Psoas muscle (tissue), 8 donors: ENCODE results near the gene LIN7B. TPM values are rescaled to one million over a fixed set of nuclear protein-coding genes. Genes with fewer than 3 reads are reported as not detected.

Source experiments
- ATAC-seq, 4 donors: fragments of 200-7000 bp; cut with Tn5 transposase; one replicate each; pipeline ENCODE4 v1.9.1; 2020; ENCODE audit warnings: moderate library complexity in 3 of 4, mild to moderate bottlenecking in 2 of 4
- DNase-seq, 2 donors: peaks; one replicate each; pipeline ENCODE4 v3.0.0-alpha.2; 2020
- H3K27ac ChIP-seq: fragments of 200-600 bp; one replicate; pipeline ENCODE4 v1.8.0; 2022
- H3K27me3 ChIP-seq, 3 donors: fragments of 200-600 bp in 1 of 3; one replicate each; pipeline versions ENCODE4 v1.6.1 to v1.8.0; 2013 to 2022; ENCODE audit warnings: low read length in 2 of 3, mild to moderate bottlenecking in 2 of 3, moderate library complexity in 1 of 3; ENCODE audit not compliant: insufficient read depth in 3 of 3
- H3K36me3 ChIP-seq, 2 donors: fragments of 200-600 bp in 1 of 2; one replicate each; pipeline versions ENCODE4 v1.6.1 to v1.8.0; 2013 to 2022; ENCODE audit warnings: low read depth in 1 of 2, mild to moderate bottlenecking in 1 of 2, moderate library complexity in 1 of 2; ENCODE audit not compliant: insufficient read depth in 1 of 2
- H3K4me1 ChIP-seq: fragments of 200-600 bp; one replicate; pipeline ENCODE4 v1.8.0; 2022
- H3K4me3 ChIP-seq: fragments of 200-600 bp; one replicate; pipeline ENCODE4 v1.8.0; 2022; ENCODE audit warnings: mild to moderate bottlenecking
- H3K9me3 ChIP-seq: fragments of 200-600 bp; one replicate; pipeline ENCODE4 v1.8.0; 2022
- WGBS, 3 donors: extraction: QIAGEN DNeasy Blood & Tissue Kit; methylation state at CpG; one replicate each; pipeline versions ENCODE4 v1.1.6 to v1.1.7; 2013; 5-methylcytosine and 5-hydroxymethylcytosine counted together
- intact Hi-C, 2 donors: fragments of 100-400 bp; cut with DNase I; formaldehyde crosslinking; loops; one replicate each; pipeline versions ENCODE4 v1.11.0 to v1.14.2; 2022
- polyA plus RNA-seq, 3 donors: library from polyadenylated mRNA; stranded (reverse); fragments of 200-250 nt; gene quantifications; one replicate each; pipeline ENCODE4 v1.2.3, GENCODE V29; 2013
- total RNA-seq, 4 donors: library from RNA; stranded (reverse); fragmentation: NEBNext Ultra II Directional in 2 of 4; extraction: Animal tissue kit (Norgen Biotek cat#: 25700) in 2 of 4; gene quantifications; one replicate each; pipeline versions ENCODE4 v1.2.1 to v1.2.4, GENCODE V29; 2021 to 2023
- TF ChIP-seq, protein P1 (sequence below): fragments of 200-600 bp; IDR thresholded peaks from one replicate; pipeline ENCODE4 v1.8.0; 2022; ENCODE audit warnings: antibody characterized with exemption
- donor health status: healthy with polysubstance abuse.
- donor health status: DM: no; HTN: no; CAD: no; lungs with moderate emphysema.
- donor health status: Bipolar disorder and iron deficiency.
- donor health status: healthy.
- donor health status: DM: yes; HTN: yes; CAD: no.
- donor health status: DM: no; HTN: no; CAD: no.
- donor health status: DM: no; HTN: no; CAD: no.
- donor health status: DM: yes; HTN: yes; CAD: no.

LIN7B gene
- total and polyA plus RNA-seq, 7 donors = 11.8 to 27.9 (median 17.0) TPM

DNA sequence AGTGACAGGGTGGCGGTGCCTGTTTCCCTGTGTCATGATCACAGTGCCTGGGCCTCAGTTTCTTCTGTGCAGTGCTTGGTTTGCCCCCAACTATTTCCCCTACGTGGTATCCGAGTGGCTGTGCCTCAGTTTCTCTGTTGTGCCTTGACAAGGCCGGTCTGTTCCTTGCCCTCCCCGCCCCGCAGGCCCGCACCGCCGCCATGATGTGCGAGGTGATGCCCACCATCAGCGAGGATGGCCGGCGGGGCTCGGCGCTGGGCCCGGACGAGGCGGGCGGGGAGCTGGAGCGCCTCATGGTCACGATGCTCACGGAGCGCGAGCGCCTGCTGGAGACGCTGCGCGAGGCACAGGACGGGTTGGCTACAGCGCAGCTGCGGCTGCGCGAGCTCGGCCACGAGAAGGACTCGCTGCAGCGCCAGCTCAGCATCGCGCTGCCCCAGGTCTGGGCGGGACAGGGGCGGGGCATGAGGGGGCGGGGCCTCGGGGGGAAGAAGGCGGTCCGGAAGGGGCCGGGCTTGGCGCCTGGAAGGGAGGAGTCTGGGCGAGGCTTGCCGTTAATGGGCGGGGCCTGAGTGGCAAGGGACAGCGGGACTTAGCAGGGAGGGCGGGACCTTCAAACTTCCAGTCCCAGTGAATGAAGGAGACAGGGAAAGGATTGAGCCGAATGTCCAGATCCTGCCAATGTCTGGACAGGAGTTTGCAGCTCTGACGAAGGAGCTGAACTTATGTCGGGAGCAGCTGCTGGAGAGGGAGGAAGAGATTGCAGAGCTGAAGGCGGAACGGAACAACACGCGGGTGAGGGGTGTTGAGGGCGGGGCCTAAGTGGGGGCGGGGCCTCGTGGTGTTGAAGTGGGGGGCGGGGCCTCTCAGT lies 13.7 kb downstream of the LIN7B start:
- WGBS, 3 donors = 2 to 3% (median 3%) methylated on average over 51 to 63 of the region's 63 CpGs

DNA sequence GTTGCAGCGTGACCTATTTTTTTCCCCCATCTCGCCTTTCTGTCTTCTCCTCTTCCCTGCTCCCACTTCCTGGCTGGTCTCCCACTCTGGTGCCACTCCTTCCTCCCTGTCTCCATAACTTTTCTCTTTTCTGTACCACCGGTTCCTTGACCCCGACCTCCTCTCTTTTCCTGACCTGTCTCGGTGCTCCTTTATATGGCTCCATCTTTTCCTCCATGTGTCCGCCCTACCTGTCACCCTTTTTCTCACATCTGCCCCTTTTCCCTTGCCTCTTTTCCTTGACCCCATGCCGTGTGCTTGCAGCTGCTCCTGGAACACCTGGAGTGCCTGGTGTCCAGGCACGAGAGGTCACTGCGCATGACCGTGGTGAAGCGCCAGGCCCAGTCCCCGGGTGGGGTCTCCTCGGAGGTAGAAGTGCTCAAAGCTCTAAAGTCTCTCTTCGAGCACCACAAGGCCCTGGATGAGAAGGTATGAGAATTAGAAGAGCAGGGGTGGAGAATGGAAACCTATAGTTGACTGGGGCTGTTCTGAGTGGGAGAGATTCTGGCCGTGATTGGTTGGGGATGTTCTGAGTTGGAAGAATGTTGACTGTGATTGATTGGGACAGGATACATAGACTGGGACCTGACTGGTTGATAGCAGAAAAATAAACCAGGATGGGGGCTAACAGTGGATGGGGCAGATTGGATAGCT lies 14.5 kb downstream of the LIN7B start:
- no peak for DNase-seq
- Histone ChIP-seq H3K9me3 (no peaks in the 10 kb centered on the region), H3K36me3 (no peaks in the 10 kb centered on the region), H3K27ac (peak overlapping the region; percentile 27), H3K27me3 (no peaks in the 10 kb centered on the region), H3K4me1 (peaks cover 14% of the 10 kb centered on the region), H3K4me3 (peak overlapping the region; percentile 33)
- TF ChIP-seq, protein P1, sequence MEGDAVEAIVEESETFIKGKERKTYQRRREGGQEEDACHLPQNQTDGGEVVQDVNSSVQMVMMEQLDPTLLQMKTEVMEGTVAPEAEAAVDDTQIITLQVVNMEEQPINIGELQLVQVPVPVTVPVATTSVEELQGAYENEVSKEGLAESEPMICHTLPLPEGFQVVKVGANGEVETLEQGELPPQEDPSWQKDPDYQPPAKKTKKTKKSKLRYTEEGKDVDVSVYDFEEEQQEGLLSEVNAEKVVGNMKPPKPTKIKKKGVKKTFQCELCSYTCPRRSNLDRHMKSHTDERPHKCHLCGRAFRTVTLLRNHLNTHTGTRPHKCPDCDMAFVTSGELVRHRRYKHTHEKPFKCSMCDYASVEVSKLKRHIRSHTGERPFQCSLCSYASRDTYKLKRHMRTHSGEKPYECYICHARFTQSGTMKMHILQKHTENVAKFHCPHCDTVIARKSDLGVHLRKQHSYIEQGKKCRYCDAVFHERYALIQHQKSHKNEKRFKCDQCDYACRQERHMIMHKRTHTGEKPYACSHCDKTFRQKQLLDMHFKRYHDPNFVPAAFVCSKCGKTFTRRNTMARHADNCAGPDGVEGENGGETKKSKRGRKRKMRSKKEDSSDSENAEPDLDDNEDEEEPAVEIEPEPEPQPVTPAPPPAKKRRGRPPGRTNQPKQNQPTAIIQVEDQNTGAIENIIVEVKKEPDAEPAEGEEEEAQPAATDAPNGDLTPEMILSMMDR = no peak
- ATAC-seq = no peak
- intact Hi-C loops = no loop called here
- 41 to 63% (median 56%) methylated on average over 15 of the region's 15 CpGs for WGBS, 3 donors

More for the DNA sequence above, 13.7 kb downstream of the LIN7B start:
- H3K27ac ChIP-seq = peak overlapping the region; percentile 27
- no peaks in the 10 kb centered on the region for H3K36me3 ChIP-seq
- peaks cover 14% of the 10 kb centered on the region for H3K4me1 ChIP-seq
- H3K4me3 ChIP-seq = peak overlapping the region; percentile 33
- no peaks in the 10 kb centered on the region for H3K9me3 ChIP-seq
- intact Hi-C loops = no loop called here
- DNase-seq (peak; percentile 96 to 98), ATAC-seq (peak; percentile 96 to 99 (median 96))
- no peaks in the 10 kb centered on the region for H3K27me3 ChIP-seq
- TF ChIP-seq, protein P1 = no peak

GRCh38 chr19:49129238-49129583 lies 15.0 kb downstream of the LIN7B start:
- H3K4me1 ChIP-seq = peaks cover 19% of the 10 kb centered on the region
- no peak overlapping the region for H3K4me3 ChIP-seq
- no peaks in the 10 kb centered on the region for H3K27me3 ChIP-seq
- ATAC-seq = no peak
- no peak overlapping the region for H3K27ac ChIP-seq
- TF ChIP-seq, protein P1 = no peak
- no peaks in the 10 kb centered on the region for H3K36me3 ChIP-seq
- DNase-seq = no peak
- intact Hi-C loops = no loop called here
- WGBS, 3 donors = 40 to 74% (median 69%) methylated on average over 16 of the region's 16 CpGs
- no peaks in the 10 kb centered on the region for H3K9me3 ChIP-seq

- Histone ChIP-seq H3K4me1 (peaks cover 22% of the 10 kb centered on the region), H3K27ac (no peak overlapping the region), H3K36me3 (no peaks in the 10 kb centered on the region), H3K4me3 (no peak overlapping the region), H3K9me3 (no peaks in the 10 kb centered on the region), H3K27me3 (no peaks in the 10 kb centered on the region)
- ATAC-seq (peak in 3 of 4 donors; percentile 13 to 37 (median 34)), DNase-seq (peak in 1 of 2 donors; percentile 76)
- TF ChIP-seq, protein P1 = no peak
- intact Hi-C loops = no loop called here
- 69 to 72% (median 69%) methylated on average over 24 of the region's 24 CpGs for WGBS, 3 donors
Observed at GRCh38 chr19:49130325-49130724, 16.2 kb downstream of the LIN7B start.
